CD4-positive, alpha-beta T cell treated with Interleukin-6 at 100 ng/mL for 8 hours (primary cell): Measurements from ENCODE around the gene GNG7.
"Not testable (repeated sequence)": the region's sequence is repeated elsewhere in the genome, so short reads cannot be mapped to it uniquely, and the experiment has no call there.

Experiments used
- DNase-seq: peaks from one replicate; pipeline ENCODE4 v3.0.0-alpha.2; 2020; ENCODE audit warnings: mixed read lengths, low spot score

GNG7 gene

DNA sequence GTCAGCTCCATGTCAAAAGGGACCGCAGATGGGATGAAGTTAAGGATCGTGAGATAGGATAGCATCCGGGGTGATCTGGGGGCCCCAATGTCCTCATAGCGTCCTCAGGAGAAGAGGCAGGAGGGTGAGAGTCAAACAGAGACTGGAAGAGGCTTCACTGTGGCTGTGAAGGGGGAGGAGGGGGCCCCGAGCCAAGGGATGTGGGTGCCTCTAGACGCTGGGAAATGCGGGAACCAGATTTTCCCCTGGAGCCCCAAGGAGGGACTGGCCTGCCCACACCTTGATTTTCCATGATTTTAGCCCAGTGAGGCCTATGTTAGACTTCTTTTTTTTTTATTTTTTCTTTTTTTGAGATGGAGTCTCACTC lies 61.2 kb downstream of the GNG7 start:
- no peak for DNase-seq

DNA sequence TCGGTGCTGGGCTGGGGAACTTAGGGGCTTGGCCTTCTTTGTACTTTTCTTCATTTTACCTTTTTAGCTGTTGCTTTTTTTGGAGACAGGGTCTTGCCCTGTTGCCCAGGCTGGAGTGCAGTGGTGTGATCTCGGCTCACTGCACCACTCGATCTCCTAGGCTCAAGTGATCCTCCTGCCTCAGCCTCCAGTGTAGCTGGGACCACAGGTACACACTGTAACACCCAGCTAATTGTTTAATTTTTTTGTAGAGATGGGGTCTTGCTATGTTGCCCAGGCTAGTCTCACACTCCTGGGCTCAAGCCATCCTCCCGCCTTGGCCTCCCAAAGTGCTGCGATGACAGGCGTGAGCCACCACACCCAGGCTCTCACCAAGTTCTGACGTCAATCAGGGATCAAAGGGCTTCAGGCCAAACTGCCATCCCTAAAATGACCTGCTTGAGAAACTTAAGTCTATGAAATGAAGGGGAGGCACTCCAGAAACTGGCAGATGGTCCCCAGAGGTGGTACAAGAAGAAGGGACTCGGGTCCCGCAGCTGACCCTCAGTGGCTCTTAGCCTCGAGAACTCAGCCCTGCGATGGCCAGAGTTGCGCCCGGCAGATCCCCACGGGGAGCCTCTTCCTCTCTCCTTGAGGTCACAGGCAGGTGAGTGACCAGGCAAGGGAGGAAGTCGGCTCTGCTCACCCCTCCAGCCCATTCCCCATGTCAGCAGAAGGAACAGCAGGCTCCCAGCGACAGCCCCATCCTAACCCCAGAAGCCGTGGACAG lies 61.7 kb downstream of the GNG7 start:
- no peak for DNase-seq

DNA sequence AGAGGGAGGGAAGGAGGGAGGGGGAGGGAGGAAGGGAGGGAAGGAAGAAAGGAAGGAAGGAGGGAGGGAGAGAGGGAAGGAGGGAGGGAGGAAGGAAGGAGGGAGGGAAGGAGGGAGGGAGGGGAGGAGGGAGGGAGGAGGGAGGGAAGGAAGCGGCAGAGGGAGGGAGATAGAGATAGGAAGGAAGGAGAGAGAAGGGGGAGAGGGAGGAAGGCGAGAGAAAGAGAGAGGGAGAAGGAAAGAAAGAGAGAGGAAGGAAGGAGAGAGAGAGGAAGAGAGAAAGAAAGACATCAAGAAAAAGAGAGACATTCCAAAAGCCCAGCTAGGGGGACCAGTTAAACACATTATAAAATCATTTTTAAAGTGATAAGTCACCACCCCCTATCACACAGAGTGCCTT lies 62.5 kb downstream of the GNG7 start:
- no peak for DNase-seq

DNA sequence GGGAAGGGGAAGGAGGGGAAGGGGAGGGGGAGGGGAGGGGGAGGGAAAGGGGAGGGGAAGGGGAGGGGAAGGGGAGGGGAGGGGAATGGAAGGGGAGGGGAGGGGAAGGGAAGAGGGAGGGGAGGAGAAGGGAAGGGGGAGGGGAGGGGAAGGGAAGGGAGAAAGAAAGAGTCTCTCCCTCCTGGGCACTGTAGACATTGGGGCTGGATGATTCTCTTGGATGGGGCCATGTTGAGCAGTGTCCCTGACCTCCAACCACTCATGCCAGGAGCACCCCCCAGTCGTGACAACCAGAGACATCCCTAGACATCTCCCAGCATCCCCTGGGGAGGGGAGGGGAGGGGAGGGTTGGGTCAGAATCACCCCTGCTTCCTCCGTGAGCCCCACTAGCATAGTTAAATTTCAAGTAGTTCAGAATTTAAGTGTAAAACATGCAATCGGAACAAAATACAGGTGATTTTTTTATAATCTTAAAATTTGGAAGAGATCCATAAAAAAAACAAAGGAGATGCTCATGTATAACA lies 64.0 kb downstream of the GNG7 start:
- DNase-seq = no peak

DNA sequence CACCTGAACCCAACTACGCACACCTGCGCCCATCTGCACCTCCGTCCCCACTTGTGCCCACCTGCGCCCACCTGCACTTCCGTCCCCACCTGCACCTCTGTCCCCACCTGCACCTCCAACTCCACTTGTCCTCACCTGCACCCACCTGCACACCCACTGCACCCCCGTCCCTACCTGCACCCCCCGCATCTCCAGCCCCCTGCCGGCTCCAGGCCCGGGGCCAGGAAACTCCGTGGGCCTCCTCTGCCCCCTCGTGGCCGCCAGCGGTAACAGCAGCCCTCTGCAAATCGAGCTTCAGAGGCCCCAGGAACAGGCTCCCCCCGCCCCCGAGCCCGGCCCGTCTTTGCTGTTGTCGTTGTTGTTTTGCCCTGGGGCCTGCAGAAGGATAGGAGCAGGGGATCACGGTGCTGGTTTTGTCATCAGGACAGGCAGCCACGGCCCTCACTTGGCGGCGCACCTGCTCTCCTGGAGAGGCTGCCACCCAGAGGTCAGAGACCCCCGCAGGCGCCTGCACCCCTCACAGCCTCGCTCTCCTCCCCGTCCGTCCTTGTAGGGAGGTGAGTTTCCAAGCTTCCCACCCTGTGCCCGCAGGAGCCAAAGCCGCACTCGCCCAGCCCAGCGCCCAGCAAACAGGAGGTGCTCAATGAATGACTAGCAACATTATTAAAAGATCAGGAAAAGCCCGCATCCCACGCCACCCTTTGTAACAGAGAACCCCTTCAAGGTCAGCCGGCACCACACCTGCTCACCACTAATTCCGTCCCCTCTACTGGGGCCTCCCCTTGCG lies 65.4 kb downstream of the GNG7 start:
- peak; percentile 68 for DNase-seq

DNA sequence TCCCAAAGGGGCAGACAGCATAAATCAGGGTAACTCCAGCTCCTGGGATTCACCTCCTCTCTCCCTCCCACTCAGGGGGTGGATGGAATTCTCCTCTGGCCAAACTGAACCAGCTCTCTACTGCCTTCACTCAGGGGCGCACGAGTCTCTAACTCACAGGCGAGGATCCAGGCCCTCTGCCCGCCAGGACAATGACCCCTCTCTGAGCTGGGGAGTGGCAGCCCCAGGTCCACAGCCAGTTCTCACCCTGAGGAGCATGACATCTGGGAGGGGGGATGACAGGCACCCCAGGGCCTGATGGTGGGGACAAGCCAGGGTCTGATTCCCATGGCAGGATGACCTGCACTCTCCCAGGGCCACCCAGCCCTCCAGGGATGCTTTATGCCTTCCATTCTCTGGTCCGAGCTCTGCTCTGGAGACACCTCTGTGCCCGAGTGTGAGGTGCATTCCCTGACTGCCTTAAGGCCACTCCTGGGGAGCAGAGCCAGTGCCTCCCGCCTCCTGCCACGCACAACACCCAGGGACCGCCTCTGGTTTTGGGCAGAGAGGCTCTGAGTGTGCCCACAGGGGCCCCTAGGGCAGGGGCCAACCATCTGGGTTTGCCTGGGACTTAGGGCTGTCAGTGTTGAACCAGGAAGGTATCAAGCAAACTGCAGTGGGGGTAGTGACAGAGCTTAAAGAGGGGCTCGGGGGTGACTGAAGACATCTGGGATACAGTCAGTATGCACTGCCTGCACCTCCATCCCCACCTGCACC lies 66.2 kb downstream of the GNG7 start:
- DNase-seq = no peak

DNA sequence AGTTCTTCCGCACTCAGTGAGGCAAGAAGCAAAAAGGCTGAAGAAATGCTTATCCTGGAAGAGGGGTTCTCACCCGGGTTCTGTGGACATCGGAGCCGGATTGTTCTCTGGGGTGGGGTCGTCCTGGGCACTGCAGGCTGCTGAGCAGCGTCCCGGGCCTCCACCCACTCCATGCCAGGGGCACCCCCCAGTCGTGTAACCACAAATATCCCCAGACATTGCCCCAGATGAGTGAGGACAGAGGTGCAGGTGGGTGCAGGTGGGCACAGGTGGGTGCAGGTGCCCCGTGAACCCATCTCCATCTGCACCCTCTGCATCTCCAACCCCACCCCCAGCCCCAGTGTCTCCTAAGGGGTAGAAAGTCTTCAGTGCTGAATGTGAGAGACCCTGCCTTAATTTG lies 67.5 kb downstream of the GNG7 start:
- no peak for DNase-seq

DNA sequence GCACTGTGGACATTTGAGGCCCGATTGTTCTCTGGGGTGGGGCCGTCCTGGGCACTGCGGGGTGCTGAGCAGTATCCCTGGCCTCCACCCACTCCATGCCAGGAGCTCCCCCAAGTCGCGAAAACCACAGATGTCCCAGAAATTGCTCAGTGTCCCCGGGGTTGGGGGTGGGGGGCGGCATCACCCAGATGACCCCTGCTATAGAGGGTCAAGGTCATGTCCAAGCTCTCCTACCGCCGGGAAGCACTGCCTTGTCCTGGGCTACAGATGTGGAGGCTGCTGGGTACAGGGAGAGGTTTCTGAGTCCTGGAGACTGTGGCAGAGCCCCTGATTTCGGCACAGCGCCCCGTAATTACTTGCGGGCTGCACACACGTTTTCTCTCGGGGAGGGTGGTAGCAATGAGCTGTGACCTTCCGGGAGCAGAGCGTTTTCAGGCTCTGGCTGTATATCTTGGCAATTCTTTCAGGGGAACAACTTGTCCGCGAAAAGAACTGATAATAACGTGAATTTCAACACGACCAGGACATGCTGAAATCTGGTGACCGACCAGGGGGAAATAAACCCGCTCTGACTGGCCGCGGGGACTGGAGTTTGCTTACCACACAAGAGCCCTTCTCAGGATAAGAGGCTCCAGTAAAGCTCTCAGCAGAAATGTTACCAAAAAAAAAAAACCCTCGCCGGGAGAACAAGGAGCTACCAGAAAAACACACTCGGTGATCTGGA lies 68.1 kb downstream of the GNG7 start:
- no peak for DNase-seq

DNA sequence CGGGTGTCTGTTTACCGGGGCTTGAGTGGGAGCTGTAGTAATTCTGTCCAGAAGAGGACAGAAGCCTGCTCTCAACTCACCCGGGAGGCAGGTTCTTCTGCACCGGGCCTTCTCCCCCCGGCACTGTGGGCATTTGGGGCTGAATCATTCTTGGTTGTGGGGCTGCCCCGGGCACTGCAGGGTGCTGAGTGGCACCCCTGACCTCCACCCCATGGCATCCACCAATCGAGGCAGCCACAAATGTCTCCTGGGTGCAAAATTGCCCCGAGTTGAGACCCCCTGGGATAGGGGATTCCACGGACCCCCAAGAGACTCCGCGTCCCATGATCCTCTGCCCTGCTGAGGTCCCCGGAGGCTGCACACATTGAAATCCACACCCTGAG lies 68.8 kb downstream of the GNG7 start:
- DNase-seq = no peak

DNA sequence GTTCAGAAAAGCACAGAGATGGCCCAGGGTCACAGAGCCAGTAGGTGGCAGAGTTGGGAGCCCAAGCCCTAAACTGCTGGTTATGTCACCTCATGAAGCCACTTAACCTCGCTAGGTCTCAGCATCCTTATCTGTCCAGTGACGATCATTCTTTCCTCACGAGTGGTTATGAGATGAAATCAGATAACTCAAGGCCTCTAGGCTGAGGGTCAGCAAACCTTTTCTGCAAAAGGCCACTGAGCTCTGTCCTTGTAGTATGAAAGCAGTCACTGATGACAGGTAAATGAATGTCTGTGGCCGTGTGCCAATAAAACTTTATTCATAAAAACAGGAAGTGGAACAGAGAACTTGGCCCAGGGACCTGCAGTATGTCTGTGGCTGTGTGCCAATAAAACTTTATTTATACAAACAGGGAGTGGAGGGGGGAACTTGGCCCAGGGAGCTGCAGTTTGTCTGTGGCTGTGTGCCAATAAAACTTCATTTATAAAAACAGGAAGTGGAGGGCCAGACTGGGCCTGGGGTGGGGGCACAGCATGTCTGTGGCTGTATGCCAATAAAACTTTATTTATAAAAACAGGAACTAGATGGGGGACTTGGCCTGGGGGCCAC lies 71.2 kb downstream of the GNG7 start:
- no peak for DNase-seq

DNA sequence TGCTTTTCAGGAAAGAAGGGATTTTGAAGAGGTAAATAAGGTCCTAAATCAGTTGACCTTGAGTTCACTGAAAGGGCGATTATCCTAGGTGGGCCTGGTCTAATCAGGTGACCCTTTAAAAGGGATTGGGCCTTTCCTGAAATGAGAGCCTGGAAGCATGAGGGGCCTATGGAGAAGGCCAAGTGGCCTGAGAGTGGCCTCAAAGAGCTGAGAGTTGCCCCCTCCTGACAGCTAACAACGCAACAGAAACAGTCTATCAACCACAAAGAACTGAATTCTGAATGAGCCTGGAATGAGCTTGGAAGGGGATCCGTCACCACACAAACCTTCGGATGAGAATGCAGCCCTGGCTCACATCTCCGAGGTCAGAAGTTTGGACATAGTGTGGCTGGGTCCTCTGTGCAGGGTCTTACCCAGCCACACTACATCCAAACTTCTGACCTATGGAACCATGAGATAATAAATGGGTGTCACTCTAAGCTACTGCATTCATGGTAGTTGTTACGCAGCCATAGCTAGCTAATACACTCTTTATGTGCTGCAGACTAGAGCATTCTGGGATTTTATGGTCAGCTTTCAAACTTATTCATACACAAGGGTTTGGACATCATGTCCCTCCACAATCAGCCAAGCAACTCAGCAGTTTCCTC lies 72.0 kb downstream of the GNG7 start:
- no peak for DNase-seq

DNA sequence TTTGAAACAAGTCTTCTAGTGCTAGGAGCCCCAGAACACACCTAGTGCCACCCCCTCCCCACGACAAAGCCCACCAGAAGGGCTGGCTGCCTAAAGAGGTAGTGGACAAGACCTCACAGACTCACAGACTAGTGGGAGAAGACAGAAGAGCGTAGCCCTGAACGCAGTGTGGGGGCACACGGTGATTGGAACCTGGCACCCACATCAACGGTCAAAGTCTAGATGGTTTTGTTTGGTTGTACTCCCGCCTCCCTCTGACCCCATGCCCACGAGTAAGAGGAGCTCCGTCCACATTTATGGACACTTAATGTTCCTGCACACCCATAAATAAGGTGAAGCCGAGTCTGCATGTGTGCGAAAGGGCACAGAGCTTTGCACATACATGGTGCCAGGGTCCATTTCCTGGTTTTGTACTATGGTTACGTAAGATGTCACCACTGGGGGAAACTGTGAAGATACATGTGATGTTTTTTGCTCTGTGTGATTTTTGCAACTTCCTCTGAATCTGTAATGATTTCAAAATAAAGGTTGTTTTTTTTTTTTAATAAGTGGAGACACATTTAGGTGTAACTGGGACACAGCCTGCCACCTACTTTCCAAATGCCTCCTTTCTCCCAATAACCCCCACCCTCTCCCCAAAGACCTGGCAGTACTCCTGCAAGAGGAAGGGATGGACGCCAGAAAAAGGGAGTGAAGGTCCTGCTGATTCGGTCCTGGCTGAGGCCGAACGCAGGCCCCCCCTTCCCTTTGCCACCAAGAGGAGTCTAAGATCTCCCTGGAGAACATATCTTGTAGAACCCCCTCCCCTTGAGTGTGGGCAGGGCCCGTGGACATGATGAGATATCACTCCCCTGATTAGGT lies 72.8 kb downstream of the GNG7 start:
- no peak for DNase-seq

DNA sequence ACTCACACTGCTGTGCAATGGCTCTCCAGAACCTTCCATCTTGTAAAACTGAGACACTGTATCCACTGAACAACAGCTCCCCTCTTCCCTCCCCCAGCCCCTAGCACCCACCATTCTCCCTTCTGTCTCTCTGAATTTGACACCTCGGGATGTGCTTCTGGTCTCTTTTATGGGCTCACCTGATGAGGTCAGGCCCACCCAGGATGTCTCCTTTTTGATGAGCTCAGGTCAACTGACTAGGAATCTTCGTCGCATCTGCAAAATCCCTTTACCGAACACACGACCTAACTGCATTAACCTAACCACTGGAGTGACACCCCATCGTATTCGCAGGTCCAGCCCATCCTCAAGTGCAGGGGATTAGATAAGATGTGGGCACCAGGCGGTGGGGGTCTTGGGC lies 73.9 kb downstream of the GNG7 start:
- no peak for DNase-seq

DNA sequence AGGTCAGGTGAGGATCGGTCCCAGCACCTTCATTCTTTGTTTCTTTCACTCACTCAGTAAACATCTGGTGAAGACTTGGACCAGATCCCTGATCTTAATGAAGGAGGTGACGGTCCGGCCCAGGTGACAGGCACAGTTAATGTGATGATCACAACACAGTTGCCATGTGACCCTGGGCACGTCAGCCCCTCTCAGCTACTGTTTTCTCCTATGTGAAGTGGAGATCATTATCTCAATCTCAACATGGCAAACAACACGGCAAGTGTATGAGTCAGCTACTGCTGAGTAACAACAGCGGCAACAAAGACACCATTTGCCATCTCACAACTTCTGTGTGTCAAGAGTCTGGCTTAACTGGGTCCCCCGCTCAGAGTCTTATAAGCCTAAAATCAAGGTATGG lies 74.6 kb downstream of the GNG7 start:
- DNase-seq = no peak

DNA sequence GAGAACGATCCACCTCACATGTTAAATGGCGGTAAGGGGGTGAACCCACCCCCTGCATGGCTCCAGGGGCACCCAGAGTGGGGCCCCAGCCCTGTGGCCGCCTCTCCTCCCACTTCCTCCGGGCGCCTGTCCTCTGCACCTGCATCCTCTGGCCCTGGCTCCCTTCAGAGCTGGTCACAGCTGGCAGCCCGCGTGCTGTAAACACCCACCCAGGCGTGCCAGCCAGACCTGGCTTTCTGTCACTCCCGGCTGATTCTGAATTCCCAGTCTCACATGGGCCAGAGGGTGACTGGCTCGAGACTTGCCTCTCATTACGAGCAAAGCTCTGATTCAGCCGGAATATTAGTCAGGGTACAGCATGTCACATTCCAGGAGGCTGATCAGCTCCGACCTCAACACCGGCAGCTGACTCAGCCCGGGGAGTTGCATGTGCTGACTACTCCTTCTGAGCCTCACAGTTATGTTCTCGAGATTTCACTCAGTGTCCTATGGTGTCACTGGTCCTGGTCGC lies 75.1 kb downstream of the GNG7 start:
- DNase-seq = no peak

DNA sequence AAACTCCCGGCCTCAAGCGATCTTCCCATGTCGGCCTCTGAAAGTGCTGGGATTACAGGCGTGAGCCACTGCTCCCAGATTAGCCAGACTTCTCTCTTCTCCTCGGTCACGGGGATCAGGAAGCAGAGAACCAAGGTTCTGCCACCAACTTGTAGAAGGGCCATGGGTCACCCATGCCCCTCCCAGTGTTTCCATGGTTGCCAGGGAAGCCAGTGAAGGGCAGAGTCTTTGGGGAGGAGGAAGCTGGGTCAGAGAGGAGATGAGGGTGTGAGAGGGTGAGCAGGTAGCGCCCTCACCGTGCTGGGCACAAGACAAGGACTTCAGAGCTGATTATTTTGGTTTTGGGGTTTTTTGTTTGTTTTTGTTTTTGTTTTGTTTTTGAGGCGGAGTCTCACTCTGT lies 77.1 kb downstream of the GNG7 start:
- no peak for DNase-seq

DNA sequence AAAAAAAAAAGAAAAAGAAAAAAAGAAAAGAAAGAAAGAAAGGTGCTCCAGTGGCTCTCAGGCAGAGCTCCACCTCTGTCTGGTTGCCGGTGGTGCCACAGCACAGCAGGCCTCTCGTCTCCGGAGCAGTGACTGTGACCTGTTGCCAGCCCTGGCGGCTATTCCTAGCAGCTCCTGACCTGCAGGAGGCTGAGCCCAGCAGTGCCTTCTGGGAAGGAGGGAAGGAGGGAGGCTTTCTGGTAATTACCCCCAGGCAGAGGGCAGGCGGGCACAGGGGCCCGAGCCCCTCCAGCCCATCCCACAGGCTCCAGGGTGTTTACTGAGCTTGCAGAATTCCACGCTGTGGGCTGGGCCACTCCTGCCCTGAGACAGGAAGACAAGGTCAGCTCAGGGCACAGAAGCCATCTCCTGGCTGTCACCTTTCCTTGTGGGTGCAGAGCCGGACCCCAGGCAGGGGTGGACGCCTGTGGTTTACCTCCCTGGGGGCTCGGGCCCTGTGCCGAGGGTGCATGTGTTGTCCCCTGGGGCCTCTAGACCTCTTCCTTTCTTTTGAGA lies 77.9 kb downstream of the GNG7 start:
- no peak for DNase-seq

DNA sequence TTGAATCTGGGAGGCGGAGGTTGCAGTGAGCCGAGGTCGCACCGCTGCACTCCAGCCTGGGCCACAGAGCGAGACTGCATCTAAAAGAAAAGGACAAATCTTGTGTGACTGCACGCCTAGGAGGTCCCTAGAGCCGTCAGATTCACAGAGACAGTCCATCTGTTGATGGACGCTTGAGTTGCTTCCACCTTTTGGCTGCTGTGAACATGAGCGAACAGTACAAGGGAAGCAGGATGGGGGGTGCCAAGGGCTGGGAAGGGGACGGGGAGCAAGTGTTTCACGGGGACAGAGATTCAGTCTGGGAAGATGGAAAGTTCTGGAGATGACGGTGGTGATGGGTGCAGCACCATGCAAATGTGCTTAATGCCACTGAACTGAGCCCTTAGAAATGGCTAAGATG lies 78.7 kb downstream of the GNG7 start:
- DNase-seq = no peak

DNA sequence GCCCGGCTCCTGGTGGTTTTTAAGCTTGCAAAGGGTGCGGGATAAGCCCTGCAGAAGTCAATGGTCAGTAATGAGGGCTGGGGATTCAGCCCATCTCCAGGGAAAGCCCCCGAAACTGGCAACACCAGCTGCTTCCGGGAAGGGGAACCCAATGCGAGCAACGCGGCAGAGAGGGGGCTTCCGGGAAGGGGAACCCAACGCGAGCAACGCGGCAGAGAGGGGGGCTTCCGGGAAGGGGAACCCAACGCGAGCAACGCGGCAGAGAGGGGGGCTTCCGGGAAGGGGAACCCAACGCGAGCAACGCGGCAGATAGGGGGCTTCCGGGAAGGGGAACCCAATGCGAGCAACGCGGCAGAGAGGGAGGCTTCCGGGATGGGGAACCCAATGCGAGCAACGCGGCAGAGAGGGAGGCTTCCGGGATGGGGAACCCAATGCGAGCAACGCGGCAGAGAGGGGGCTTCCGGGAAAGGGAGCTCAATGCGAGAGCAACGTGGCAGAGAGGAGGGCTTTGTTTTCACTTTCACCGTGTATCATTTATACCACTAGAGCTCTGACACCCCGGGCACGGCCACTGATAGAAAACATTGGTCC lies 80.0 kb downstream of the GNG7 start:
- not testable (repeated sequence) for DNase-seq
